Left lobe of liver (tissue), 2 donors: ENCODE data around the gene CEP83. TPM values are rescaled to one million over a fixed set of nuclear protein-coding genes. Genes with fewer than 3 reads are reported as not detected.
A peak's percentile ranks its signal among the peaks of the same experiment; 100 is the strongest.
"Not testable (repeated sequence)": the region's sequence is repeated elsewhere in the genome, so short reads cannot be mapped to it uniquely, and the experiment has no call there.

Experiments used
- ATAC-seq: fragments of 200-7000 bp; cut with Tn5 transposase; one replicate; pipeline ENCODE4 v1.9.1; 2020; ENCODE audit warnings: mild to moderate bottlenecking, moderate library complexity
- DNase-seq: peaks from one replicate; pipeline ENCODE4 v3.0.0-alpha.2; 2020; ENCODE audit warnings: low spot score
- total RNA-seq: library from RNA; stranded (reverse); gene quantifications from one replicate; pipeline ENCODE4 v1.2.1, GENCODE V29; 2021
- donor health status: DM: no; HTN: no; CAD: no; lungs with moderate emphysema.
- donor health status: DM: no; HTN: yes; CAD: no.

Gene CEP83
- total RNA-seq, 1 donor from 2014 or later = 3.5 TPM

DNA sequence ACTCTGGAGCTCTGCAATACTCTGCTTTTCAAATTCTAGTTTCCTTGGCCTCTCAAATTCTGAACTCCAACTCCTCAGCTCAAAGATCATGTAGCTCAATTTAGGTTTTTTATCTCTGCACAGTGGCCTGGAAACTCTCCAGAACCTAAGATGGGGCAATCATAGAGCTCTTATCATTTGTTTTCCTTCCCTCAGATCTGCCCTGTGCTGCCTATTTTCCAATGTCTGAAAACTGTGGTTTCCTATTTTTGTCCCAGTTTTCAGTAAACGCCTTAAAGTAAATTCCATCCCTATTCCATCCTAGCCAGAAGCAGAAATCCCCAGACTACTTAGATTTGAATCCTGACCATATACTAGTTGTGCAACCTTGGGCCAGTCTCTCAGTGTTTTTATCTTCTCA lies 73.2 kb downstream of the CEP83 start:
- peak; percentile 95 for ATAC-seq
- DNase-seq = peak; percentile 63

DNA sequence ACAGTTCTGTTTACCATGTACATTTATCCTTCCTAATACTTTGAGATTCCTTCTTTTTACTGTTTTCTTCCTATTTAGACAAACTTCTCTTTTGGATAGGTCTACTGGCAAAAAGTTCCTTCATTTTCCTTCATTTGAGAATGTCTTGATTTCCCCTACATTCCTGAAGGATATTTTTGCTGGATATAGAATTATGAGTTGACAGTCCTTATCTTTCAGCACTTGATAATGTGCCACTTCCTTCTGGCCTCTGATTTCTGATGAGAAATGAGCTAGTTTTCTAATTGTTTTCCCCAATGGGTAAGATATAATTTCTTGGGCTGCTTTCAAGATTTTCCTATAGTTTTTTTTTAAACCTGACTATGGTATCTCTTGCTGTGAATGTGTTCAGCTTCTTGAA lies 75.6 kb downstream of the CEP83 start:
- DNase-seq = no peak
- no peak for ATAC-seq

- no peak for ATAC-seq
These were observed 79.2 kb downstream of the CEP83 start for GRCh38 chr12:94380507-94380906.

DNA sequence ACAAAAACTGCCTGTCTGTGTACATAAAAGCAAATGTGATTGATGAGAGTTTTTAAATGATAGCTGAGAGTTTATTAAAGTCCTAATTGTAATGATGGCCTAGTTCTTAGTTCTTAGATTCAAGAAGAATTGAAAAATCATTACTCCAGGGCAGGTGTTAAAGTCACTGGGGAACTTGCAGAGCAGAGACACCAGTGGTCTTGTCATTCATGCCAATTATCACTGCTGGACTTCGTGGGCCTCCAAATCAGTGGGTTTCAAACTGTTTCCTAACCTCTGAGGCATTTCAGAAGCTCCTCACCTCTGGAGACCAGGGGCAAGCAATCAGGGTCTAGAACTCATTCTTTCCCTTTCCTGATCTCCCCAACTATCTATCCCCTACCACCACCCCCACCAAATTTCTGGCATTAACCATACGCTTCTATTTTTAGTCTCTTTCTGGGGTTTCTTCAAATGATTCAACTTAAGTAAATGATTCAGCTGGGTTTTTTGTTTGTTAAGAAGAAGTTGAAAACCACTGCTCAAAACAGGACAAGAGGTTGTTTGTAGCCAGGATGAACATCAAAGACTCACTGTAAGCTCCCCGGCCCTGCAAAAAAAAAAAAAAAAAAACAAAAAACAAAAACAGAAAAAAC lies 80.1 kb downstream of the CEP83 start:
- DNase-seq (no peak), ATAC-seq (no peak)

More at GRCh38 chr12:94380507-94380906, 79.2 kb downstream of the CEP83 start:
- no peak for DNase-seq

GRCh38 chr12:94377599-94377998 lies 82.1 kb downstream of the CEP83 start:
- ATAC-seq = no peak
- no peak for DNase-seq

- DNase-seq (no peak), ATAC-seq (peak; percentile 72)
These were observed 85.5 kb downstream of the CEP83 start for GRCh38 chr12:94374124-94374523.

- DNase-seq = no peak
- ATAC-seq = no peak
These were observed 87.2 kb downstream of the CEP83 start for GRCh38 chr12:94372461-94372860.

DNA sequence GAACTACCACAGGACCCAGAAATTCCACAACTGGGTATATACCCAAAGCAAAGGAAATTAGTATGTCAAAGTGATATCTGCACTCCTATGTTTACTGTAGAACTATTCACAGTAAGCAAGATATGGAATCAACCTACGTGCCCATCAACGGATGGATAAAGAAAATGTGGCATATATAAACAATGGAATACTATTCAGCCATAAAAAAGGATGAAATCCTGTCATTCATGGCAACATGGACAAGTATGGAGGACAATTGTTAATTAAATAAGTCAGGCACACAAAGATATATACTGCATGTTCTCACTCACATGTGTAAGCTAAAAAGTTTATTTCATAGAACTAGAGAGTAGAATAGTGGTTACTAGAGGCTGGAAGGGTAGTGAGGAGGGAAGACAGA lies 97.0 kb downstream of the CEP83 start:
- DNase-seq (no peak), ATAC-seq (no peak)

GRCh38 chr12:94359761-94360160 lies 99.9 kb downstream of the CEP83 start:
- no peak for ATAC-seq

DNA sequence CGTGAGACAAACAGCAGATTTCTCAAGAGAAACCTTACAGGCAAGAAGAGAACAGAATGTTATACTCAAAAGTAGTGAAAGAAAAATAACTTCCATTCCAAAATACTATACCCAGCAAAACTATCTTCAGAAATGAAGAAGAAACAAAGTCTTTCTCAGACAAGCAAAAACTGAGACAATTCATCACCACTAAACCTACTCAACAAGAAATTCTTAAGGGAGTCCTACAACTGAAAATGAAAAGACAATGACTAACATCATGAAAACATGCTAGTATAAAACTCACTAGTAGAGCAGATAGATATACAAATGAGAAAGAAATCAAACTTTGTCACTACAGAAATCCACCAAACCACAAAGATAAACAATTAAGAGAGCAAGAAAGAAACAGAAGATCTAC lies 106.5 kb downstream of the CEP83 start:
- ATAC-seq = no peak
- DNase-seq = no peak

More at GRCh38 chr12:94359761-94360160, 99.9 kb downstream of the CEP83 start:
- no peak for DNase-seq

GRCh38 chr12:94340573-94340972 lies 119.1 kb downstream of the CEP83 start:
- peak; percentile 43 for ATAC-seq
- no peak for DNase-seq

GRCh38 chr12:94338006-94338794 lies 121.5 kb downstream of the CEP83 start:
- DNase-seq = no peak
- ATAC-seq = no peak

- ATAC-seq (no peak), DNase-seq (no peak)
These were observed 123.3 kb downstream of the CEP83 start for GRCh38 chr12:94336211-94336925.

GRCh38 chr12:94333396-94333795 lies 126.3 kb downstream of the CEP83 start:
- ATAC-seq (no peak), DNase-seq (no peak)

- ATAC-seq = no peak
- no peak for DNase-seq
These were observed 130.3 kb downstream of the CEP83 start for GRCh38 chr12:94329366-94329765.

GRCh38 chr12:94327809-94328208 lies 131.9 kb downstream of the CEP83 start:
- ATAC-seq (no peak), DNase-seq (no peak)

DNA sequence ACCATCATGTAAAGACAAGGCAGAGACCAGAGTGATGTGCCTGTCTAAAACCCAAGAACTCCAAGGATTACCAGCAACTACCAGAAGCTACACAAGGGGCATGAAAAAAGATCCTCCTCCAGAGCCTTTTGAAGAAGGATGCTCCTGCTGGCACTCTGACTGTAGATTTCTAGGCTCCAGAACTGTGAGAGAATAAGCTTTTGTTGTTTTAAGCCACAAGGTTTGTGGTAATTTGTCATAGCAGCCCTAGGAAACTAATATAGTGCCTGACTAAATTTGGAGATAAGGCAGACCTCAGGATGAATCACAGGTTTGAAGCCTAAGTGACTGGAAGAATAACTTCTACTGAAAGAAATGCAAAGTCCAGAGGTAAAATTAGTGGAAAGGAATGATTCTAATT lies 132.9 kb downstream of the CEP83 start:
- ATAC-seq (no peak), DNase-seq (no peak)

DNA sequence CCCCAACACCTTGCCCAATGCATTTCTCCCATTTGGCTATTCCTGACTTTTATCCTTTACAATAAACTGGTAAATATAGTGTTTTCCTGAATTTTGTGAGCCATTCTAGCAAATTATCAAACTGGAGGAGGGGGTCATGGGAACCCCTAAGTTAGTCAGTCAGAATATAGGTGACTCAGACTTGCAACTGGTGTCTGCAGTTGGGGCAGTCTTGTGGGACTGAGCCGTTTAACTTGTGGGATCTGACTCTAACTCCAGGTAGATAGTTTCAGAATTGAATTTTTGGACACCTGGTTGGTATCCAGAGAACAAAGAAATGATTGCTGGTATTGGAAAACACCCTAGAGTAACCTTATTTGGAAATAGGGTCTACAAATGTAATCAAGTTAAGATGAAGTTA lies 133.4 kb downstream of the CEP83 start:
- ATAC-seq (no peak), DNase-seq (no peak)

DNA sequence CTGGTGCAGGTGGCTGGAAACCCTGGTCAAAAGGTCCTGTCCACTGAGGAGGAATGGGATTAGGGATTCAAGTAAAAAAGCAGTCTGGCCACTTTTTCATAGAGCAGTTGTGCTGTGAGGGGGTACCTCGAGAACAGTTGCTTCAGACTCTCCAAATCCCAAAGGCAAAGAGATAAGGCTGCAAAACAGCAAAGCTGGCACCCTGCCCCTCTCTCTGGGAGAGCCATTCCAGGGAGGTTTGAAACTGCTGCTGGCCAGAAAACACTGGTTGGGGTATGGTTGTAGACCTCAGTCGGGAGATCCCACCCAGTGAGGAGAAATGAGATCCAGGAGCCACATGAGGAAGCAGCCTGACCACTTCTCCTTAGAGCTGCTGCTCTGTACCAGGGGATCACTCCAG lies 137.3 kb downstream of the CEP83 start:
- no peak for ATAC-seq

DNA sequence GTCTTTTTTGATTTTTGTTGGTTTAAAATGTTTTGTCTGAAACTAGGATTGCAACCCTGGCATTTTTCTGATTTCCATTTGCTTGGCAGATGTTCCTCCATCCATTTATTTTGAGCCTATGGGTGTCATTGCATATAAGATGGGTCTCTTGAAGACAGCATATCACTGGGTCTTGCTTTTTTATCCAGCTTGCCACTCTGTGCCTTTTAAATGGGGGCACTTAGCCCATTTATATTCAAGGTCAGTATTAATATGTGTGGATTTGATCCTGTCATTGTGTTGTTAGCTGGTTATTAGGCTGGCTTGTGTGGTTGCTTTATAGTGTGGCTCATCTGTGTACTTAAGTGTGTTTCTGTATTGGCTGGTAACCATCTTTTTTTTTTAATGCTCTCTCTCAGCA lies 139.6 kb downstream of the CEP83 start:
- no peak for ATAC-seq
- no peak for DNase-seq

More for the DNA sequence above, 137.3 kb downstream of the CEP83 start:
- DNase-seq = no peak

GRCh38 chr12:94318181-94318580 lies 141.5 kb downstream of the CEP83 start:
- no peak for ATAC-seq

DNA sequence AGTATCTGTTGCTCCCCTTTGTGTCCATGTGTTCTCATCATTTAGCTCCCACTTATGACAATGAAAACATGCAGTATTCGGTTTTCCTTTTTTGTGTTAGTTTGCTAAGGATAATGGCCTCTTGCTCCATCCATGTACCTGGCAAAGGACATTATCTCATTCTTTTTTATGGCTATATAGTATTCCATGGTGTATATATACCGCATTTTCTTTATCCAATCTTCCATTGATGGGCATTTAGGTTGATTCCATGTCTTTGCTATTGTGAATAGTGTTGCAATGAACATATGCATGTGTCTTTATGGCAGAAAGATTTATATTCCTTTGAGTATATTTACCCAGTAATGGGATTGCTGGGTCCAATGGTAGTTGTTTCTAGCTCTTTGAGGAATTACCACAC lies 143.1 kb downstream of the CEP83 start:
- not testable (repeated sequence) for ATAC-seq, DNase-seq

More at GRCh38 chr12:94318181-94318580, 141.5 kb downstream of the CEP83 start:
- DNase-seq = no peak
